ENCODE results near the gene MLH1. TPM values are rescaled to one million over a fixed set of nuclear protein-coding genes. Genes with fewer than 3 reads are reported as not detected.

Gene MLH1
- total and polyA plus RNA-seq, 2 of the 8 experiments (the other 6 are each of a cell fraction or from before 2014, with no cell fraction given) = 36.4 to 47.3 TPM

DNA sequence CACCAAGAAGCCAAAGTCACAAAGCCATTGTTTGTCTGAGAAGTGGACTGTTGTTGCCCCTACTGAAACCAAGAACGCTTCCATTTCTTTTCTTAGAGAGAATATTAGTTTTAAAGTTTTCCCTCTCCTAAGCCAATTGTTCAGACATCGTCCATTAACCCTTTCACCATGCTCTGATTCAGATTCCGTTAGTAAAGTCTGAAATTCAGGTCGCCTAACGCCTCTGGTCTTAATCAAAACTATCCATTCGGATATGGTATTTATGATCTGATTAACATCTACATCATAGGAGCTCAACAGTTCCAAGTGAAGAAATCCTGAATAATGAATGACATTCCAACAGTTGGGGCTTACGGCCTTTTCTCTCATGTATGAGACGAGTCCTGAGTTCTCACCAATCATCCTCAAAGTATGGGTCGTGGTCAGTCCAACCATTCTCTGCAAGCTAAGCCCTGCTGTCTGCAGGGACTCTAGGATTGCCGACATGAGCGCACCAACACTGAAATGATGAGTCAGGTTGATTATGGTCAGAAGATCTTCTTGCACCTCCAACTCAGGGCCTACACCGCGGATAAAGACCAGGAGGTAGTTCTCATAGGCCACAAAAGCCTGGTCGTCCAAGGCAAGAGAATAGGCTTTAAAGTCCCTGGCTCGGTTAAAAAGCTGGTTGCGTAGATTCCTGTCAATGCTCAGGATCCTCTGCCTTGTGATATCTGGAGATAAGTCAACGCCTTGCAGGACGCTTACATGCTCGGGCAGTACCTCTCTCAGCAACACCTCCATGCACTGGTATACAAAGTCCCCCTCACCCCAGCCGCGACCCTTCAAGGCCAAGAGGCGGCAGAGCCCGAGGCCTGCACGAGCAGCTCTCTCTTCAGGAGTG lies 1.2 kb upstream of the MLH1 start:
- H3K56ac ChIP-seq (replicated peaks; ENCODE audit: insufficient read length, low read depth, low read length) = peak overlapping the region; percentile 83
- peak overlapping the region; percentile 96 for H3K27ac ChIP-seq (ENCODE audit: low read depth, low read length)
- H3K4me1 ChIP-seq (replicated peaks in 1 of 4; ENCODE audit: control insufficient read depth in 3 of 4, insufficient read depth in 4 of 4, low read length in 3 of 4) = peaks cover 0 to 2% (median 0%) of the 10 kb centered on the region in 4 experiments; a peak in 3 of 7 replicates
- peaks cover 10 to 49% of the 10 kb centered on the region in 2 experiments; a peak in 3 of 4 replicates for H3K79me2 ChIP-seq (ENCODE audit: control insufficient read depth in 1 of 2, insufficient read depth in 2 of 2, low read length in 2 of 2)
- FAIRE-seq (no peak), DNase-seq (ENCODE audit: low read depth in 1 of 2, low spot score in 2 of 2) (no peak)
- no peak overlapping the region for H2BK20ac ChIP-seq (ENCODE audit: low read length)
- H3K4me3 ChIP-seq (ENCODE audit: extremely low read depth in 1 of 4, insufficient read depth in 2 of 4, low read depth in 3 of 4, low read length in 4 of 4) = peak overlapping the region; percentile 58 to 93 (median 90)
- H3K14ac ChIP-seq (ENCODE audit: insufficient read length) = no peak overlapping the region
- H4K8ac ChIP-seq (ENCODE audit: extremely low read depth, insufficient read depth, low read length) = peak overlapping the region; percentile 96; the same call in 1 of the 2 replicates
- no peaks in the 10 kb centered on the region for H3K9me3 ChIP-seq (ENCODE audit: insufficient read depth in 2 of 2, low read depth in 1 of 2, low read length in 1 of 2)
- no peak overlapping the region for H3K4ac ChIP-seq (replicated peaks; ENCODE audit: insufficient read length, low read depth, low read length)
- peak overlapping the region; percentile 88 to 96 (median 92) for H3K9ac ChIP-seq (replicated peaks in 1 of 4; ENCODE audit: extremely low read depth in 1 of 4, low read depth in 3 of 4, low read length in 3 of 4)
- H2AFZ ChIP-seq (ENCODE audit: low read length) = no peak overlapping the region
- H2BK120ac ChIP-seq (replicated peaks; ENCODE audit: low read depth, low read length) = peak overlapping the region; percentile 33
- WGBS, 2 experiments (ENCODE audit: extremely low coverage in 1 of 2, insufficient coverage in 1 of 2, insufficient read length in 1 of 2, insufficient replicate concordance in 2 of 2, low coverage in 1 of 2, low lambda C conversion rate in 2 of 2, missing lambda C conversion rate in 1 of 2) = 15% methylated on average over 24 of the region's 24 CpGs; no CpG with 5 or more reads in 1 of the 2 experiments
- H4K91ac ChIP-seq (replicated peaks; ENCODE audit: insufficient read length, low read length) = peak overlapping the region; percentile 1
- 0 out of 2 replicates have a peak overlapping the region, but pooled peaks have one; percentile 65 for H2BK12ac ChIP-seq (ENCODE audit: low read depth, low read length)
- peaks cover 2 to 12% of the 10 kb centered on the region in 2 experiments for H4K20me1 ChIP-seq (replicated peaks in 1 of 2; ENCODE audit: control insufficient read depth in 1 of 2, insufficient read depth in 2 of 2, low read length in 2 of 2)
- no peak overlapping the region for H2BK15ac ChIP-seq (ENCODE audit: low read length)
- no peaks in the 10 kb centered on the region for H3K27me3 ChIP-seq (replicated peaks in 1 of 4; ENCODE audit: control insufficient read depth in 3 of 4, extremely low read depth in 1 of 4, insufficient read depth in 3 of 4, low read length in 3 of 4)
- POLR2A ChIA-PET (ENCODE audit: partially characterized antibody) = interaction anchor here (0.8 to 2.5 kb wide), 25 partner anchors 9 to 229 kb away, joined by 3 to 18 read pairs (median 5); partner anchors contain the start of gene TRANK1
- TF ChIP-seq POU5F1 (IDR thresholded peaks at IDR 0.05; ENCODE audit: low read depth, low read length) (no peak), KDM4A (IDR thresholded peaks at IDR 0.05; ENCODE audit: low read depth, low read length, severe bottlenecking) (peak; percentile 33)
- peak overlapping the region; percentile 94 for H2BK5ac ChIP-seq (ENCODE audit: low read depth, low read length)
- peaks cover 4% of the 10 kb centered on the region; the same call in 1 of the 2 replicates for H3K23me2 ChIP-seq (ENCODE audit: low read depth, low read length)
- peak overlapping the region; percentile 95 to 97 for H3K4me2 ChIP-seq (ENCODE audit: insufficient read depth in 1 of 2, low read depth in 2 of 2, low read length in 2 of 2)
- peak overlapping the region; percentile 62 for H4K5ac ChIP-seq (ENCODE audit: insufficient read length, low read depth, low read length)
- H3K23ac ChIP-seq (ENCODE audit: insufficient read length) = no peak overlapping the region
- H3K79me1 ChIP-seq (ENCODE audit: low read depth, low read length) = no peaks in the 10 kb centered on the region; the same call in 1 of the 2 replicates
- peaks cover 3 to 34% (median 10%) of the 10 kb centered on the region in 4 experiments; a peak in 7 of 8 replicates for H3K36me3 ChIP-seq (ENCODE audit: control insufficient read depth in 2 of 4, insufficient read depth in 4 of 4, low read length in 3 of 4)
- CTCF ChIA-PET (ENCODE audit: partially characterized antibody) = interaction anchor here (0.7 to 4.9 kb wide), 16 partner anchors 12 to 261 kb away, joined by 3 to 33 read pairs (median 3); no protein-coding TSS in a partner anchor
- H3K18ac ChIP-seq (ENCODE audit: extremely low read depth, low read length) = peak overlapping the region; percentile 20; the same call in 1 of the 2 replicates
- H2AK5ac ChIP-seq (ENCODE audit: low read depth, low read length) = no peak overlapping the region

All from H1 (cell line).